Measurements from ENCODE around the gene DNAH12.

Gene DNAH12

DNA sequence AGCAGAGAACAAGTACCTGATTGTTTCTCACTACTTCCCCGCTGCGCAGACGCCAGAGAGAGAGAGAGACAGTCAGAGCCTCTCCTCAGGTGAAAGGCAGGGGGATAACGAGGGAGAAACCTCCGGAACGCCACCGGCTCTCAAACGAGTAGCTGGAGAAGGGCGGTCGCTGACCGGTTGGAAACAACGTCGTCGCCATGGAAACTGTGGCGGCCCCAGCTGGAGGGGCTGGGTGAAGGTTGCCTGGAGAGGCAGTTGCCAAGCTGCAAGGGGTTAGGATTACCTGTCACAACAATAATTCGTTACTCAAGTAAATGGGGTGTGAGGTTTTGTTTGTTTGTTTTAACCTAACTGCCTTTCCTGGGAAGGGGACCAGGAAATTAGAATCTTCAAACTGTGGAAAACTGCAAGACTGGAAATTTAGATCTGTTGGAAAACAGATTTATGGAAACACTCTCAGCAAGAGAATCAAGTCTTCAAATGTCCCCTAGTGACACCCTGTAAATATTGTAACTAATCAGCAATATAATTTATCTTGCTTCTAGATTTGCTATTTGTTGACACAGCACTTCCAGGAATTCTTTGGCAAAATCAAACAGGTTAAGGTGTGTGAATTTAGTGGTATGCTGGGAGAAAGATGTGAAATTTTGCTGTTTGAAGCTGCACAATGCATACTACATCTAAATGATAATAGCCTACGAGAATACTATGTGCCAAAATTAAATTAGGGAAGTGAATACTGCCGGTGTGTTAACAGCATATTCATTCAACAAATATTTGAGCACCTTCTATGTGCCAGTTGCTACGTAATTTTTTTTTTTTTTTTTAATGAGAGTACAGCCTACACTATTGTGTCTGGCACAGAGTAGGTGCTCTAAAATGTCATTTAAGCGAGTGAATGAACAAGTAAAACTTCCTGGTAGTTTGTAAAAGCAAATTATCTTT is at the start of gene DNAH12:
Gene DNAH12, minus strand, starts transcription at position 164 of the 945 bp plus-strand sequence. CDS start 1,474 bp downstream, outside the sequence.
- DNase-seq, result peak in 4 of 14 donors; percentile 3 to 24 (median 10)

DNA sequence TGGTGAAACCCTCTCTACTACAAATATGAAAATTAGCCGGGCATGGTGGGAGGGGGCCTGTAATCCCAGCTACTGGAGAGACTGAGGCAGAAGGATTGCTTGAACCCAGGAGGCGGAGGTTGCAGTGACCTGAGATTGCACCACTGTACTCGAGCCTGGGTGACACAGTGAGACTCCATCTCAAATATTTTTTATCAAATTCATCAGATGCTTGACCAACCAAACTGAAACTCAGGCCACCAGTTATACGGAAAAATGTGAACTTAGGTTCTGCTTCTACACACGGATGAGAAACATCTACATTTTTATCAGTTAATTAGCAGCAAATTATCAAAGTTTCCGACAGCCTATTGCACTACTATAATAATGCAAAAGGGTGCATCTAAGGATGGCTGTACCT is 48.2 kb upstream of the DNAH12 start:
- no peak for DNase-seq

DNA sequence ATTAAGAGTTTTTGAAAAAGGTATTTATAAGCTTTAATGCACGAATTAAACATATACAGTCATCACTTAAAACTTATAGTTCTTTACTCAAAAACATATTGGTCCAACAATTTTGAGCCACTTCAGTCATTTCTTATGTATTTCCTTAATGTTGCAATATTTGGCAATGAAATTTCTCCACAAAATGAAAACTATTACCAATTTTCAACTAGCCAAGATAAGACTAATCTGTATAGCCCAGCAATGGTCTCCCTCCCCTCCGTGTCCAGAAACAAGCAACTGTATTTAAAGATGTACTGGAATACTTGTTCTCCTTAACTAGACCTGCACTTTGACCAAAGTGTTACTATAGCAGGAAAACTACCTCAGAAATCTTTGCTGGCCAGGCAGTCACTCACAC is 43.8 kb upstream of the DNAH12 start:
- no peak for DNase-seq

GRCh38 chr3:57586778-57587177 is 42.6 kb upstream of the DNAH12 start:
- no peak for DNase-seq

DNA sequence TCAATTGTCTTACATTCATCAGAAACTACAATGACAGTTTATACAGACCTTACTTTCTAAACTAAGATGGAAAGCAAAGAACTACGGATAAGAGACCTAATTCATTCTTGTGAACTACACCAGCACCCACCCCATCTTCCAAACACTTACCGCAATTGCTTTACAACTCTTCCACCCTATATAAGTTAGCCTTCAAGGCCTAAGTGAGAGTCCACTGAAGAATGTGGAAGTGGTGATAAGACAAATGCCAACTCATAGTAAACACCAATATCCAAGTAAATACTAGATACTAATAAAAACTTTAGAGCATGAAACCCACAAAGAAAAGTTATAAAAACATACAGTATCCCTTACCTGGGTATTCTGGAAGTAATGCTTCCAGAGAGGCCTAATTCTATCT is 39.4 kb upstream of the DNAH12 start:
- DNase-seq, result no peak

- no peak for DNase-seq
Observed at GRCh38 chr3:57582474-57583168, 38.5 kb upstream of the DNAH12 start.

DNA sequence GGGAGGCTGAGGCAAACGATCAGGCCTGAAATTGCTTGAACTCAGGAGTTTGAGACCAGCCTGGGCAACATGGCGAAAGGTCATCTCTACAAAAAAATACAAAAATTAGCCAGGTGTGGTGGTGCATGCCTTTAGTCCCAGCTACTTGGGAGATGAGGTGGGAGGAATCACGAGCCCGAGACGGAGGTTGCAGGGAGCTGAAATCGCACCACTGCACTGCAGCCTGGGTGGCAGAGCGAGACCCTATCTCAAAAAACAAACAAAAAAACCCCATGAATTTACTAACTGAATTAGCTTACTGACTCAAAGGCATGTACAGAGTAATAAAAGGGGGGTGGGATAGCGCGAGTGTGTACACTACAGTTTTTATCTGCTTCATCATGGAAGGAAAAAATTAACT is 33.7 kb upstream of the DNAH12 start:
- no peak for DNase-seq

DNA sequence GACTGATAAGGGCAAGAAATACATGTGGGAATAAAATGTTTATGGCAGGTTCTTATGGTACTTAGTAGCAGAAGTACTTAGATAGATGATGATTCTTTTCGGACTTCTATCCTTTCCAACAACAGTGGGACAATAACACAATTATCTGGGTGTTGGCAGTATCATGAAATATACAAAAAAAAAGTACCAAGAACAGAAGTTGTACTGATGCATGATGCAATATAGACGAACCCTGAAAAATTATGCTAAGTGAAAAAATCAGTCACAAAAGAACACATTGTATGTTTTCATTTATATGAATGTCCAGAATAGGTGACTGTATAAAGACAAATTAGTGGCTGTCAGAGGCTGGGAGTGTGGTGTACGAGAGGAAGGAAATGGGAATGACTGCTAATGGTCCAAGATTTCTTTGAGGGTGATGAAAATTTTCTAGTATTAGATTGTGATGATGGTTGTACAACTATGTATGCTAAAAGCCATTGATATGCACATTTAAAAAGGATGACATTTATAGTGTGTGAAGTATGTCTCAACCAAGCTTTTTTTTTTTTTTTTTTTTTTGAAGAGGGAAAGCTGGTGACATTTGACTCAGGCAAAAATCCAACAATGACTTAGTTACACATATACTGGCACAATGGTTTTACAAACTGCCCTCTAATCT is 32.0 kb upstream of the DNAH12 start:
- no peak for DNase-seq

GRCh38 chr3:57572096-57572495 is 28.0 kb upstream of the DNAH12 start:
- DNase-seq, result no peak

GRCh38 chr3:57570878-57571277 is 26.7 kb upstream of the DNAH12 start:
- no peak for DNase-seq

- no peak for DNase-seq
Observed at GRCh38 chr3:57569859-57570450, 25.8 kb upstream of the DNAH12 start.

- DNase-seq, result no peak
Observed at GRCh38 chr3:57559526-57559925, 15.4 kb upstream of the DNAH12 start.

DNA sequence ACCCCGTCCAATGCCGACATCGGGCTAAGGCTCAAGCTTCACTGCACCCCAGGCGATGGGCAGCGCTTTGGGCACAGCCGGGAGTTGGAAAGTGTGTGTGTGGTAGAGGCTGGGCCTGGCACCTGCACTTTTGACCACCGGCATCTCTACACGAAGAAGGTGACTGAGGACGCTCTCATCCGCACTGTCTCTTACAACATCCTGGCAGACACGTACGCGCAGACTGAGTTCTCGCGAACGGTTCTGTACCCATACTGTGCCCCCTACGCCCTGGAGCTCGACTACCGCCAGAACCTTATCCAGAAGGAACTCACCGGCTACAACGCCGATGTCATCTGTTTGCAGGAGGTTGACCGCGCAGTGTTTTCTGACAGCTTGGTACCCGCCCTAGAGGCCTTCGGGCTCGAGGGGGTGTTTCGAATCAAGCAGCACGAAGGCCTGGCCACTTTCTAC is 13.0 kb upstream of the DNAH12 start:
- DNase-seq, result peak in 2 of 14 donors; percentile 3 to 44

DNA sequence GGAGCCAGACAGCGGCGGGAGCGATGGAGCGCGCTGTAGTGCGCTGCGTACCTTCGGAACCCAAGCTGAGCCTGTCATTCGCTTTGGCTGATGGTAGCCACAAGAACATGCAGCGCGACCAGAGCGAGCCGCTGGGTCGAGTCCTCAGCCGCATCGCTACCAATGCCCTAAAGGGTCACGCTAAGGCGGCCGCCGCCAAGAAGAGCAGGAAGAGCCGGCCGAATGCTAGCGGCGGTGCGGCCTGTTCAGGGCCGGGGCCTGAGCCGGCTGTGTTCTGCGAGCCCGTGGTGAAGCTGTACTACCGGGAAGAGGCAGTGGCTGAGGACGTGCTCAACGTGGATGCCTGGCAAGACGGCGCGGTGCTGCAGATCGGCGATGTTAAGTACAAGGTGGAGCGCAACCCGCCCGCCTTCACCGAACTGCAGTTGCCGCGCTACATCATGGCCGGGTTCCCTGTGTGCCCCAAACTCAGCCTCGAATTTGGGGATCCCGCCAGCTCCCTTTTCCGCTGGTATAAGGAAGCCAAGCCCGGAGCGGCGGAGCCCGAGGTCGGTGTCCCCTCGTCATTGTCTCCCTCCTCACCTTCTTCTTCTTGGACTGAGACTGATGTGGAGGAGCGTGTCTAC is 12.4 kb upstream of the DNAH12 start:
- DNase-seq, result peak in 5 of 14 donors; percentile 43 to 72 (median 55)

- peak; percentile 58 to 99 (median 92) for DNase-seq
Observed at GRCh38 chr3:57555738-57556458, 11.8 kb upstream of the DNAH12 start, which contains the start of gene PDE12. Gene PDE12 (plus strand): TSS chr3:57556274. CDS start chr3:57556380, 106 bp downstream.

DNA sequence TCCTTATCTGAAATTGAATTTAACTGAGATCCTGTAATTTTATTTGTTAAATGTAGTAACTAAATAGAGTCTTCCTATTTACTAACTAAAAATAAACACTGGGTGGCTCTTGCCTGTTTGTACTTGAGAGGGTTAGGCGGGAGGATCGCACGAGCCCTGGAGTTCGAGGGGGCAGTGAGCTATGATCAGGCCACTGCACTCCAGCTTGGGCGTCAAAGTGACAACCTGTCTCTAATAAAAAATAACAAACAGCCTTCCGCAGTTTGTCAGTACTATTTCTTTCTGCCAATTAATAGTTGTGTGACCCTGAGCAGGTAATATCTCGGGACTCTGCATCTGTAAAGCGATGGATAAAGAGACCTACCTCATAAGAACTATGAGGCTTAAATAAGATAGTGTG is 11.2 kb upstream of the DNAH12 start:
- no peak for DNase-seq

- DNase-seq, result no peak
Observed at GRCh38 chr3:57546616-57547015, 2.5 kb upstream of the DNAH12 start.

DNA sequence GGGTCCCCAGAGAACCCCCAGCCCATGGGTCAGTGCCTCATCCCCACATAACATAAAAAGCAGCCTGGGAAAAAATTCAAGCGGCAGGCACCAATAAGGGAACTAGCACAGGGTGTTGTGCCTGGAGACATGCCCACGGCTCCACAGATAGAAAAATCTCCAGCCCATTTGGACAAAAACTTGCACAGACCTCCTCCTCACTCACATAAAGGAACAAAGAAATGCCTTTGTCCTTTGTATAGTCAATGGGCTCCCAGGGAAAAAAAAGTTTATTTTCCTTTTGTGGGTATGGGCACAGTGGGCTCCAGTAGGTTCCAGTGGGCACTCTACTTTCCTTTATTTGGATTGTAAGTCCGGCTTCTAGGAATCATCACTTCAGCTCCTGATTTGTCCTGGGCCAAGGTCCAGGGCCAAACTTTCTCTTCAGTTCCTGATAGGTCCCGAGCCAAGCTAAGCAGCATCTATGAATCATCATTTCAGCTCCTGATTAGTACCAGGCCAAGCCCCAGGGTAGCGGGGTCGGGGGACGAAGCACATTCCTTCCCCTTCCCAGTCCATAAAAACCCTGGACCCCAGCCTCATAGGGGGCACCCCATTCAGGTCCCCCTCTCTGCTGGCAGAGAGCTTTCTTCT is 1.6 kb upstream of the DNAH12 start:
- peak in 2 of 14 donors; percentile 5 to 6 for DNase-seq

DNA sequence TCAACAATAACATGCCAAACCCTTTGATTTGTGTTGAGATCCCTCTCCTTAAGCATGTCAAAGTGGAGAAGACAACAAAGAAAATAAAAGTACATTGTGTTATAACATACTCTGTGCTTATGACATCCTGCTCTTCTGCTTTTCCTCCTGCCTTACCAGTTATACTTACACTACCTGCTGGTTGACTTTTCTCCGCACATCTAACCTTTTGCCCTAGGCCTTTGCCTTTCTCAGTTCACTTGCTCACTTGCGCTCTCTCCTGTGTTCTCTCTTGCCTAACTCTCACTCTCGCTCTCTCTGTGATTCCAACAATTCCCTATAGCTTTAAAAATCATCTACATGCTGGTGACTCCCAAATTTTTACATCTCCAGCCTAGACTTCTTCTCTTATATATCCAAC is 5.7 kb downstream of the DNAH12 start:
- DNase-seq, result no peak

- DNase-seq, result no peak
Observed at GRCh38 chr3:57530071-57530608, 14.0 kb downstream of the DNAH12 start.

Data from C1 segment of cervical spinal cord (tissue), 14 donors.